ENCODE measurements around the gene PUM2. TPM values are rescaled to one million over a fixed set of nuclear protein-coding genes. Genes with fewer than 3 reads are reported as not detected.

Gene PUM2
- total and polyA plus RNA-seq, 4 donors: 18.5 to 61.0 (median 35.1) TPM

GRCh38 chr2:20355131-20355530 lies 4.5 kb upstream of the PUM2 start:
- no peak overlapping the region for H3K4me3 ChIP-seq (ENCODE audit: low read depth in 1 of 3, low read length in 3 of 3)
- no peak for DNase-seq (ENCODE audit: low spot score)
- no peaks in the 10 kb centered on the region for H3K36me3 ChIP-seq (ENCODE audit: control insufficient read depth in 4 of 4, insufficient read depth in 3 of 4, low read depth in 1 of 4, low read length in 3 of 4)
- H3K27ac ChIP-seq (ENCODE audit: low read depth in 1 of 2, low read length in 2 of 2): no peak overlapping the region
- TF ChIP-seq HNF4G (IDR thresholded peaks at IDR 0.05) (no peak), REST (IDR thresholded peaks at IDR 0.05) (no peak), HNF4A (conservative IDR thresholded peaks at IDR 0.05) (no peak), SP1 (IDR thresholded peaks at IDR 0.05) (no peak), ZBTB33 (IDR thresholded peaks at IDR 0.05) (no peak), CTCF (IDR thresholded peaks at IDR 0.05; ENCODE audit: low read depth, low read length, missing input control) (no peak), FOXA2 (IDR thresholded peaks at IDR 0.05) (no peak), ATF3 (IDR thresholded peaks at IDR 0.05) (no peak), FOXA1 (IDR thresholded peaks at IDR 0.05) (no peak), TAF1 (conservative IDR thresholded peaks at IDR 0.05) (no peak), YY1 (IDR thresholded peaks at IDR 0.05) (no peak), NR2F2 (IDR thresholded peaks at IDR 0.05) (no peak), GABPA (IDR thresholded peaks at IDR 0.05 in 1 of 2, conservative IDR thresholded peaks at IDR 0.05 in 1 of 2) (no peak), JUND (IDR thresholded peaks at IDR 0.05) (no peak), EGR1 (IDR thresholded peaks at IDR 0.05; ENCODE audit: low read depth in 2 of 2) (no peak), RAD21 (IDR thresholded peaks at IDR 0.05) (no peak), RXRA (IDR thresholded peaks at IDR 0.05) (no peak), MAX (IDR thresholded peaks at IDR 0.05) (no peak)
- 92% methylated on average over 2 of the region's 2 CpGs for WGBS
- no peak overlapping the region for H3K9ac ChIP-seq (ENCODE audit: low read depth in 1 of 2, low read length in 2 of 2)
- no peaks in the 10 kb centered on the region for H3K9me3 ChIP-seq (ENCODE audit: control insufficient read depth in 4 of 4, low read length in 3 of 4)
- H3K4me1 ChIP-seq (ENCODE audit: control insufficient read depth in 4 of 4, insufficient read depth in 4 of 4, low read length in 3 of 4): peaks cover 2 to 25% (median 8%) of the 10 kb centered on the region in 4 donors
- no peaks in the 10 kb centered on the region for H3K27me3 ChIP-seq (ENCODE audit: control insufficient read depth in 4 of 4, insufficient read depth in 4 of 4, low read length in 3 of 4)

Data from liver (tissue), 9 donors.